HG03571 (cell line): ENCODE results near the gene AVP.
"Not testable (repeated sequence)": the region's sequence is repeated elsewhere in the genome, so short reads cannot be mapped to it uniquely, and the experiment has no call there.

ENCODE experiments used
- ATAC-seq: cut with Tn5 transposase; IDR thresholded peaks from one replicate; pipeline ENCODE4 v1.9.1; 2021; ENCODE audit not compliant: unreplicated experiment

The AVP gene

GRCh38 chr20:3084283-3084985, at the start of gene AVP:
TSS of gene AVP (minus strand) at chr20:3084724. CDS start at chr20:3084674, 50 bp downstream.
- ATAC-seq = no peak

GRCh38 chr20:3134151-3134550, 49.6 kb upstream of the AVP start:
- no peak for ATAC-seq

GRCh38 chr20:3133155-3133554, 48.6 kb upstream of the AVP start:
- ATAC-seq = no peak

- ATAC-seq = no peak
These were observed 45.6 kb upstream of the AVP start for GRCh38 chr20:3130051-3130600.

GRCh38 chr20:3129094-3129493, 44.6 kb upstream of the AVP start:
- no peak for ATAC-seq

- ATAC-seq = no peak
These were observed 43.9 kb upstream of the AVP start for GRCh38 chr20:3128275-3128984.

- no peak for ATAC-seq
These were observed 42.0 kb upstream of the AVP start for GRCh38 chr20:3126527-3126859.

GRCh38 chr20:3125776-3126526, 41.4 kb upstream of the AVP start:
- not testable (repeated sequence) for ATAC-seq

- ATAC-seq = not testable (repeated sequence)
These were observed 40.4 kb upstream of the AVP start for GRCh38 chr20:3124773-3125560.

- ATAC-seq = not testable (repeated sequence)
These were observed 39.6 kb upstream of the AVP start for GRCh38 chr20:3124163-3124562.

GRCh38 chr20:3123542-3123941, 39.0 kb upstream of the AVP start:
- no peak for ATAC-seq

GRCh38 chr20:3121955-3122610, 37.6 kb upstream of the AVP start:
- no peak for ATAC-seq

GRCh38 chr20:3121271-3121911, 36.9 kb upstream of the AVP start:
- ATAC-seq = no peak

GRCh38 chr20:3119044-3119443, 34.5 kb upstream of the AVP start:
- no peak for ATAC-seq

GRCh38 chr20:3117839-3118379, 33.4 kb upstream of the AVP start:
- not testable (repeated sequence) for ATAC-seq

- no peak for ATAC-seq
These were observed 31.8 kb upstream of the AVP start for GRCh38 chr20:3116341-3116740.

- no peak for ATAC-seq
These were observed 30.9 kb upstream of the AVP start for GRCh38 chr20:3115190-3116107.

GRCh38 chr20:3111995-3112394, 27.5 kb upstream of the AVP start:
- ATAC-seq = no peak

- ATAC-seq = no peak
These were observed 27.0 kb upstream of the AVP start for GRCh38 chr20:3111507-3111906.
